BJ (cell line): Measurements from ENCODE around the gene HSF2BP. TPM values are rescaled to one million over a fixed set of nuclear protein-coding genes. Genes with fewer than 3 reads are reported as not detected.

ENCODE experiments used
- CTCF ChIA-PET: fragments of 350-600 bp; formaldehyde crosslinking; extraction: SDS; loops from one replicate; lab custom pipeline; 2021; ENCODE audit warnings: antibody characterized with exemption, inconsistent platforms; lab: Yijun Ruan, JAX
- POLR2A ChIA-PET: fragments of 300-600 bp; sonication (Branson Sonifier 250); formaldehyde crosslinking; extraction: SDS; loops from one replicate; lab custom pipeline; 2021; ENCODE audit warnings: antibody characterized with exemption; lab: Charles Lee
- DNase-seq: peaks from one replicate; pipeline ENCODE4 v3.0.0-alpha.2; 2011; ENCODE audit warnings: low read depth
- H3K27me3 ChIP-seq: 2 replicates; pipeline ENCODE4 v1.6.0; 2011; ENCODE audit warnings: low read length; ENCODE audit not compliant: control insufficient read depth, insufficient read depth
- H3K36me3 ChIP-seq: 2 replicates; pipeline ENCODE4 v1.5.1; 2011; ENCODE audit warnings: low read length; ENCODE audit not compliant: control insufficient read depth, insufficient read depth
- H3K4me3 ChIP-seq: 2 replicates; pipeline ENCODE4 v1.5.1; 2011; ENCODE audit warnings: low read depth, mild to moderate bottlenecking, control low read depth, low read length
- CTCF ChIP-seq: IDR thresholded peaks from 2 replicates; pipeline ENCODE4 v1.5.1; 2011; ENCODE audit warnings: low read depth, mild to moderate bottlenecking, control low read depth, inconsistent platforms, low read length, moderate library complexity; ENCODE audit not compliant: insufficient read depth
- polyA minus RNA-seq: library from RNA; depleted of rRNA, polyadenylated mRNA; stranded (reverse); fragments of >200 nt; gene quantifications from 2 replicates; pipeline ENCODE4 v1.2.3, GENCODE V29; 2011; rRNA and poly(A)+ RNA removed
- polyA plus RNA-seq: library from polyadenylated mRNA; depleted of rRNA; stranded (reverse); fragments of >200 nt; gene quantifications from 2 replicates; pipeline ENCODE4 v1.2.3, GENCODE V29; 2011; rRNA removed

Gene HSF2BP
- 1.2 TPM in 2 replicates for polyA plus RNA-seq
- polyA minus RNA-seq, result 0.82 and 1.0 TPM in 2 replicates

GRCh38 chr21:43659136-43660000 is at the start of gene HSF2BP, which contains the start of gene RRP1B:
HSF2BP (minus strand) TSS chr21:43659488; CDS start chr21:43658096, 1,392 bp downstream.
RRP1B (plus strand) TSS chr21:43659560; CDS start chr21:43659665, 105 bp downstream.
- TF ChIP-seq CTCF, result no peak
- POLR2A ChIA-PET, result no interaction called here
- DNase-seq, result no peak
- Histone ChIP-seq H3K4me3 (peak within 1 kb of the TSS; percentile 61), H3K27me3 (no peaks in the 10 kb centered on the region), H3K36me3 (no peaks in the 10 kb centered on the region)
- CTCF ChIA-PET, result no interaction called here

GRCh38 chr21:43708745-43709381 is 49.6 kb upstream of the HSF2BP start:
- H3K4me3 ChIP-seq, result no peak overlapping the region
- no peak for TF ChIP-seq CTCF
- H3K36me3 ChIP-seq, result no peaks in the 10 kb centered on the region
- CTCF ChIA-PET, result interaction anchor here (1.1 kb wide), 1 partner anchor 389 kb away, joined by 3 read pairs; no protein-coding TSS in a partner anchor
- POLR2A ChIA-PET, result no interaction called here
- no peaks in the 10 kb centered on the region for H3K27me3 ChIP-seq
- no peak for DNase-seq

- ChIA-PET CTCF (no interaction called here), POLR2A (interaction anchor here (0.6 kb wide), 1 partner anchor 62 kb away, joined by 10 read pairs; no protein-coding TSS in a partner anchor)
- no peaks in the 10 kb centered on the region for H3K36me3 ChIP-seq
- TF ChIP-seq CTCF, result no peak
- DNase-seq, result no peak
- H3K27me3 ChIP-seq, result no peaks in the 10 kb centered on the region
- H3K4me3 ChIP-seq, result no peak overlapping the region
These were observed 48.2 kb upstream of the HSF2BP start for GRCh38 chr21:43707462-43707861.

GRCh38 chr21:43703035-43703880 is 44.0 kb upstream of the HSF2BP start:
- H3K27me3 ChIP-seq, result no peaks in the 10 kb centered on the region
- H3K36me3 ChIP-seq, result no peaks in the 10 kb centered on the region
- no peak for TF ChIP-seq CTCF
- H3K4me3 ChIP-seq, result no peak overlapping the region
- ChIA-PET CTCF (interaction anchor here (0.6 to 0.8 kb wide), 2 partner anchors 9 to 13 kb away, joined by 3 to 4 read pairs; no protein-coding TSS in a partner anchor), POLR2A (no interaction called here)
- peak; percentile 60 for DNase-seq

- ChIA-PET CTCF (interaction anchor here (0.8 to 1.0 kb wide), 2 partner anchors 14 to 26 kb away, joined by 3 read pairs; no protein-coding TSS in a partner anchor), POLR2A (no interaction called here)
- Histone ChIP-seq H3K27me3 (no peaks in the 10 kb centered on the region), H3K4me3 (no peak overlapping the region), H3K36me3 (no peaks in the 10 kb centered on the region)
- TF ChIP-seq CTCF, result no peak
- DNase-seq, result no peak
These were observed 43.4 kb upstream of the HSF2BP start for GRCh38 chr21:43702785-43703034.
